Measurements from ENCODE around the gene MBOAT7. TPM values are rescaled to one million over a fixed set of nuclear protein-coding genes. Genes with fewer than 3 reads are reported as not detected.

MBOAT7 gene
- polyA plus RNA-seq, 2 of the 4 experiments (the other 2 are of a cell fraction), result 42.1 to 142 TPM

- DNase-seq (ENCODE audit: low read depth in 1 of 2, low spot score in 1 of 2) (no peak), FAIRE-seq (no peak), ATAC-seq (no peak)
- CTCF ChIA-PET, result interaction anchor here (0.8 kb wide), 1 partner anchor 23 kb away, joined by 3 read pairs; no protein-coding TSS in a partner anchor
- no peaks in the 10 kb centered on the region for H3K9me3 ChIP-seq
- H3K4me2 ChIP-seq, result no peak overlapping the region
- H3K4me1 ChIP-seq, result no peaks in the 10 kb centered on the region
- WGBS (ENCODE audit: missing lambda C conversion rate), result 96% methylated on average over 28 of the region's 28 CpGs
- H3K27ac ChIP-seq, result no peak overlapping the region
- TF ChIP-seq JUN (IDR thresholded peaks at IDR 0.05), result 0 out of 5 replicates have a peak, but pooled peaks of 1 of the 2 experiments have one; percentile 22
- TF ChIP-seq POLR2AphosphoS2 (conservative IDR thresholded peaks at IDR 0.05; ENCODE audit: low read length), result no peak
- TF ChIP-seq ZC3H11A (IDR thresholded peaks at IDR 0.05), result no peak
- no peak for TF ChIP-seq KDM1A (IDR thresholded peaks at IDR 0.05; ENCODE audit: low read depth)
- no peak for TF ChIP-seq MYC (IDR thresholded peaks at IDR 0.05; ENCODE audit: borderline replicate concordance, low read length)
- POLR2A ChIA-PET, result no interaction called here
- no peak overlapping the region for H3K4me3 ChIP-seq
These were observed 43.7 kb downstream of the MBOAT7 start for GRCh38 chr19:54145541-54146158.

- Histone ChIP-seq H3K9me3 (no peaks in the 10 kb centered on the region), H3K4me2 (no peak overlapping the region), H3K27ac (no peak overlapping the region), H3K4me1 (peaks cover 8% of the 10 kb centered on the region; the same call in 2 of the 3 replicates), H3K4me3 (no peak overlapping the region)
- 92% methylated on average over 7 of the region's 7 CpGs for WGBS (ENCODE audit: missing lambda C conversion rate)
- ChIA-PET CTCF (interaction anchor here (1.3 to 2.6 kb wide), 3 partner anchors 8 to 26 kb away, joined by 4 to 14 read pairs (median 7); partner anchors contain the start of gene LENG1), POLR2A (interaction anchor here (1.0 to 1.3 kb wide), 2 partner anchors 9 to 18 kb away, joined by 4 to 5 read pairs; partner anchors contain the start of gene LENG1)
- DNase-seq (ENCODE audit: low read depth in 1 of 2, low spot score in 1 of 2) (no peak), FAIRE-seq (no peak), ATAC-seq (no peak)
- TF ChIP-seq MAZ (IDR thresholded peaks at IDR 0.05; ENCODE audit: borderline replicate concordance, low read depth, low read length) (no peak), ZSCAN20 (CRISPR knock-in tag; IDR thresholded peaks at IDR 0.05) (no peak), RARB (CRISPR knock-in tag; IDR thresholded peaks at IDR 0.05) (no peak), RFX5 (IDR thresholded peaks at IDR 0.05) (no peak), SREBF2 (IDR thresholded peaks at IDR 0.05) (no peak), PBX3 (IDR thresholded peaks at IDR 0.05) (no peak), PHF8 (IDR thresholded peaks at IDR 0.05; ENCODE audit: borderline replicate concordance, low read depth) (no peak), KDM5A (IDR thresholded peaks at IDR 0.05) (no peak), NPAS2 (CRISPR knock-in tag; IDR thresholded peaks at IDR 0.05; ENCODE audit: borderline replicate concordance) (no peak), TP53 (CRISPR knock-in tag; IDR thresholded peaks at IDR 0.05) (no peak), HES2 (IDR thresholded peaks at IDR 0.05) (no peak), MAX (IDR thresholded peaks at IDR 0.05) (no peak), ZC3H11A (IDR thresholded peaks at IDR 0.05) (no peak), REST (IDR thresholded peaks at IDR 0.05) (no peak), CBX8 (IDR thresholded peaks at IDR 0.05) (no peak), MAFK (IDR thresholded peaks at IDR 0.05; ENCODE audit: partially characterized antibody) (no peak), POLR2AphosphoS2 (conservative IDR thresholded peaks at IDR 0.05; ENCODE audit: low read length) (no peak), EP300 (IDR thresholded peaks at IDR 0.05) (no peak), NFE2L2 (conservative IDR thresholded peaks at IDR 0.05; ENCODE audit: low read length) (no peak), CTCF (IDR thresholded peaks at IDR 0.05) (no peak)
These were observed 47.1 kb downstream of the MBOAT7 start for GRCh38 chr19:54142166-54142780.

Data from A549 (cell line).